HuH-7.5 (cell line): Measurements from ENCODE around the gene SIPA1L3.
"Not testable (repeated sequence)": the region's sequence is repeated elsewhere in the genome, so short reads cannot be mapped to it uniquely, and the experiment has no call there.

ENCODE experiments used
- DNase-seq: peaks from one replicate; pipeline ENCODE4 v3.0.0; 2011; ENCODE audit warnings: low spot score

The SIPA1L3 gene

GRCh38 chr19:37906869-37907734 is at the start of gene SIPA1L3:
TSS of gene SIPA1L3 (plus strand) at chr19:37907208. CDS start at chr19:38081566, 174,358 bp downstream.
- DNase-seq = peak; percentile 93

GRCh38 chr19:37864501-37864900 is 42.5 kb upstream of the SIPA1L3 start:
- DNase-seq = no peak

DNA sequence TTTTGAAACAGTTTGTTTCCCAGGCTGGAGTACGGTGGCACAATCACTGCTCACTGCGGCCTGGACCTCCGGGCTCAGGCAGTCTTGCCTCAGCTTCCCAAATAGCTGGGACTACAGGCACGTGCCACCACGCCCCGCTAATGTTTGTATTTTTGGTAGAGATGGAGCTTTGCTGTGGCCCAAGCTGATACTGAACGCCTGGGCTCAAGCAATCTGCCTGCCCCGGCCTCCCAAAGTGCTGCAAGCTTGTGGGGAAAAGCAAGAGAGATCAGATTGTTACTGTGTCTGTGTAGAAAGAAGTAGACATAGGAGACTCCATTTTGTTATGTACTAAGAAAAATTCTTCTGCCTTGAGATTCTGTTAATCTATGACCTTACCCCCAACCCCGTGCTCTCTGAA is 41.1 kb upstream of the SIPA1L3 start:
- DNase-seq = not testable (repeated sequence)

- DNase-seq = no peak
Observed at GRCh38 chr19:37867831-37868230, 39.2 kb upstream of the SIPA1L3 start.

DNA sequence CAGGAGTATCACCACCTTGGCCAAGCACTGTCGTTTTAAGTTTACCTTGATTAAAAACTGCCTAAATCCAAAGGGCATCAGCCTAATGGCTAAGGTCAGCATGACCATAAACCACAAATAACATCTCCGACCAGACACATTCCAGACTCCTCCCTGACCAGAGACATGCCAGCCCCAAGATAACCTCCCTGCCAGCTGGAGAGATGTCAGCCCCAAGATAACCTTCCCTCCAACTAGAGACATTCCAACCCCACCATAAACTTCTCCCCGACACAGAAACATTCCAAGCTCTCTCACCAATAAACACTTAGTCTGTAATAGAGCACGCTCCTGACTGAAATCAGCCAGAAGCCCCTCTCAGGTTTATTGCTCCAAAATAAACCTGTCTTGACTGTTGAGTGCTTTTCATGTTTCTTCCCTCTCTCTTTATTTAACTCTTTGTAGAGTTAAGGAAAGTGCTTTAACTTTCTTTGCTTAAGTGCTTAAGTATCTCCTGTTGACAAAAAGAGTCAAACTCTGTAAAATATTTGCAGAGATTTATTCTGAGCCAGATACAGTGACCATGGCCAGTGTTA is 37.2 kb upstream of the SIPA1L3 start:
- DNase-seq = no peak

- DNase-seq = no peak
Observed at GRCh38 chr19:37872383-37872782, 34.6 kb upstream of the SIPA1L3 start.

DNA sequence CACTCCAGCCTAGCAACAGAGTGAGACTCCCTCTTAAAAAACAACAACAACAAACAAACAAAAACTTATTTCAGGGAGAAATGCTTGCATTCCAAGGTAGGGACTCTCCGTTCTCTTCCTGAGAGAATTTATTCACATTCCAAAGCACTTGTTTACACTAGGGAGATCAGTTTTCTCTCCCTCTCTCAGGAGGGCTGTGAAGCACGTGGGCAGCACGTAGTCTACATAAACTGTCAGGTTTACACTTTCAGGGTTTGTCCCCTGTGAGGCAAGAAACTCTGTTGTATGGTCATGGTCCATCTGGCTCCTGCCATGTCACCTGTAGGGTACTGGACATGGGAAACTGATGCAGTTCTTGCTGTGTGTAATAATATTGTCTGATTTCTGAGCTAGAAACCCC is 32.2 kb upstream of the SIPA1L3 start:
- DNase-seq = no peak

DNA sequence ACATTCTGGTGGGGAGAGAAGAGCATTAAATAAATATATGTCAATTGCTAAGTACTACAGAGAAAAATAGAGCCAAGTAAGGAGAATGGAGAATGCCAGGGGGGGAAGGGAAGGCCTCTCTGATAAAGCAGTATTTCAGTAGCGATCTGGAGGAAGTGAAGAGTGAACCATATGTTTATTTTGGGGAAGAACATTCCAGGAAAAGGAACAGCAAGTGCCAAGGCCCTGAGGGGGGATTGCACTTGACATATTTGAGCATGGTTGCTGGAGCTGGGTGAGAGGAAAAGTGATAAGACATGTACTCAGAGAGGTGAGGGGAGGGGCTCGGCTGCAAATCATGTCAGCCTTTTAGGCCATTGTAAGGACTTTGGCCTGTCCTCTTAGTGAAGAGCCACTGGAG is 31.0 kb upstream of the SIPA1L3 start:
- DNase-seq = no peak

- DNase-seq = no peak
Observed at GRCh38 chr19:37877147-37877546, 29.9 kb upstream of the SIPA1L3 start.

- DNase-seq = no peak
Observed at GRCh38 chr19:37885392-37885791, 21.6 kb upstream of the SIPA1L3 start.

DNA sequence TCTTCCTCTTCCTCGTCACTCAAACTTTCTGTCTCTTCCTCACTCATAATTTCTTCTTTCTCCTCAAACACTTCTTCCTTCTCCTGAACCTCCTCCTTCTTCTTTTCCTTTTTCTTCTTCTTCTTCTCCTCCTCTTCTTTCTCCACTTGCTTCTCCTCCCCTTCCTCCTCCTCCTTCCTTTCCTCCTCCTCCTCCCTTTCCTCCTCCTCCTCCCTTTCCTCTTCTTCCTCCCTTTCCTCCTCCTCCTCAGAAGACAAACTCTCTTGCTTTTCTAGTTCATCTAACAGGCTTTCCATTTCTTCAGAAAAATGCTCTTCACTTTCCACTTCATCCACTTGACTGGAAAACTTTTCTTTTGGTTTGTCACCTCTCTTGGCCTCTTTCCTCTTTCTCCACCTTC is 20.4 kb upstream of the SIPA1L3 start:
- no peak for DNase-seq

DNA sequence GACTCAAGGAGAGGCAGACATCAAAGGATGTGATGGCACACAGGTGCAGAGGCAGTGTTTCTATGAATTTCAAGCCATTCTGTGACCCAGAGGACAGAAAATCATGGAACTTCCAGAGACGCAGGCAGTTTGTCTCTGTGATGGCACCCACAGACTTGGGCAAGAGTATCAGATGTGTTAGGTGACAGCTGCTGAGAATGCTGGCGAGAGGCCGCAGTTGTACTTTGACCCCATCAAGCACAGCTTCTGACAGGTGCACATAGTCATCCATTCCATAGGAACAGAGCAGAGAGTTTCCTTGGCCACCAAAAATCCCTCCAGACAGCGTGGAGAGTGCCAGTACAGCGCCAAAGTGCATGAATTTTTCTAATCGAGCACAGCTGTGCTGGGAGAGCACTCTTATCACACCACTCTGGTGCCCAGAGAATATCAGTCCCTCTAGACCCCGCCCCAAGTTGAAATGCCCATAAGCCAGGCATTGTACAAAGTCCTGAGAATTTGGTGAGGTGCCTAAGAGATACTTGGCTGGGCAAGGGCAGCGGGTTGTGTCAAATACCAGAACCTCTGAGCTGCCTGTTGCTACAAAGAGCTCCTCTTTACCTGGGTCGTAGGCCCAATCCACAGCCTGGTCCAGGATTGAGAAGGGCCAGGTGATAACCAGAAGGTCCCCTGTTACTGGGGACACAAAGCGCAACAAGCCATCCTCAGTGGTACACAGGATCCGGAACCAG is 13.0 kb upstream of the SIPA1L3 start:
- DNase-seq = no peak

DNA sequence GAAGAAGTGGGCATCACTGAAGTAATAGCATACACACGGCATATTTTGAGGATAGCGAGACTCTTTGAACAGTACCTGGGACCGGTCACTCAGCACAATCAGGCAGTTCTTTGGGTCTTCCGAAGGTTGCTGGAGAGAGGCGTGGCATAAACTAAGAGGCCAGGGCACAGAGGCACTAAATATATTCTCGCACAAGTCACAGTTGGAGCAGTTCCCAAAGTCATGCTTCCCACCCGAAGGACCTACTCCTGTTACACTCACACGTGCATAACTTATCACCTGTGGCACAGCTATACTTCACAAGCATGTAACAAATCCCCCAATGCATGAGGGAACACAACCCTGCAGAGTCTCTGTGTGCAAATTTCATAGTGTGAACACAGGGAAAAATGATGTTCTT is 10.8 kb upstream of the SIPA1L3 start:
- no peak for DNase-seq

DNA sequence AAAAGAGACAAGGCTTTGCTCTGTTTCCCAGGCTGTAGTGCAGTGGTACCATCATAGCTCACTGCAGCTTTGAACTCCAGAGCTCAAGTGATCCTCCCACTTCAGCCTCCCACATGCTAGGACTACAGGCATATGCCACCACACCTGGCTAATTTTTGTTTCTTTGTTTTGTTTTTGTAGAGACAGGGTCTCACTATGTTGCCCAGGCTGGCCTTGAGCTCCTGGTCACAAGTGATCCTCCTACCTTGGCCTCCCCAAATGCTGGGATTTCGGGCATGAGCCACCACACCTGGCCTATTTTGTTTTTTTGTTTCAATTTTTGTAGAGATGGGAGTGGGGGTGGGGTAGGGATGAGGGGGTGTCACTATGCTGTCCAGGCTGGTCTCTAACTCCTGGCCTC is 7.6 kb upstream of the SIPA1L3 start:
- DNase-seq = no peak

DNA sequence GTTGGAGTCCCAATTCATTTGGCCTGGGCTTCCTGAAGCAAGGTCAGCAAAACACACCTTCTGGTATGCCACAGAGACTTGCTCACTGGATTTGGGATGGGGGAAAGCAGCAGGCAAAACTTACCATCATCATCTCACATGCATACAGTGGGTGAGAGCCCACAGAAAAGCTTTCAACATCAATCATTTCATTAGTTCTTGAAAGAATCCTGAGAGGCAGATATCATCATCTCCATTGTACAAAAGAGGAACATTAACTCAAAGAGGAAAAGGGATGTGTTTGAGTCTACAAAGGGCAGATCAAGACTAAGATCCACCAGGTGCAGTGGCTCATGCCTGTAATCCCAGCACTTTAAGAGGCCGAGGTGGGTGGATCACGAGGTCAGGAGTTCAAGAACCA is 7.0 kb upstream of the SIPA1L3 start:
- no peak for DNase-seq

DNA sequence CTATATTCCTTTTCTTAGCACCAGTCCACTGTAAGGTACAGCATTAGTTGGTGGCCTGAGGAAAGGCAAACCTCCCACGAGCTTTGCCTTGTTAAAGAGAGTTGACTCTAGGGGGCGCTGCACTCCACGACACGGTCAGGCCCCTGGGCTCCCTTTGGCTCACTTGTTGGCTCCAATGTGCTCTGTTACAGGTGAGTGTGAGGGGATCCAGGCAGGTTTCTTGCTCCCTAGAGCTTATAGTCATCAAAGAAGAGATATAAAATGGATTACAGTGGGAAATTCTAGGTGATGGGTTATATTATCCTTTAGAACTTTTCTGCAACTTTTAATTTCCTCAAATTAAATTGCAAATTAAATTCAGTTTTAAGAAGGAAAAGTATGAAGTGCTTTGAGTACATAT is 4.3 kb upstream of the SIPA1L3 start:
- DNase-seq = peak; percentile 86

DNA sequence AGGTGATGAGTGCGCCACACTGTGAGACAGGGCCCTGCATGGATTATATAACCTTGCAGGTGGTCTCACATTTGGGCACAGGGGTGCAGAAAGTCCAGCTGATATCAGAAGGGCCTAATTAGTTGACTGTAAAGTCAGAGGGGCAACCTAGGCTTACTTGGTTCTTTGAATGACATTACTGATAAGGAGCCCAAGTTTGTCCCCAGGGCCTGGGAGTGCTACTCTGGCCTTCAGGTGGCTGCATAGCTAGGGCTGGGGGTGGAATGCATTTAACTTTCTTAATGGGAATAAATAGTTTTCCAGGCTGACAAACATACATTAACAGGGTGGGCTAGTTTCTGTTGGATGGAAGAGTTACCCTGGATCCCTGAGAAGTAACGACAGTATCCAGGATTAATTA is 3.9 kb upstream of the SIPA1L3 start:
- no peak for DNase-seq

- peak; percentile 58 for DNase-seq
Observed at GRCh38 chr19:37905946-37906868, 801 bp upstream of the SIPA1L3 start, which contains the start of gene WDR87. TSS of gene WDR87 (minus strand) at chr19:37906594. CDS start at chr19:37898239, 8,355 bp downstream.

- no peak for DNase-seq
Observed at GRCh38 chr19:37907735-37908455, 887 bp downstream of the SIPA1L3 start.

- DNase-seq = no peak
Observed at GRCh38 chr19:37909661-37910199, 2.7 kb downstream of the SIPA1L3 start.

GRCh38 chr19:37914908-37915307 is 7.9 kb downstream of the SIPA1L3 start:
- no peak for DNase-seq
